Keratinocyte (primary cell): ENCODE data around the gene GRIN3B. TPM values are rescaled to one million over a fixed set of nuclear protein-coding genes. Genes with fewer than 3 reads are reported as not detected.

Source experiments
- DNase-seq: peaks from one replicate; pipeline ENCODE4 v3.0.0-alpha.2; 2011; ENCODE audit warnings: low read depth, missing footprints, low spot score
- FAIRE-seq: peaks from 2 replicates; lab custom pipeline; 2011; peaks lifted over from hg19 to GRCh38; lab: Jason Lieb, UNC
- H2AFZ ChIP-seq: 2 replicates; pipeline ENCODE4 v1.6.0; 2012; ENCODE audit warnings: low read length, control low read depth, inconsistent platforms; ENCODE audit not compliant: control insufficient read depth
- H3K27ac ChIP-seq: 2 replicates; pipeline ENCODE4 v1.5.1; 2011; ENCODE audit warnings: low read length; ENCODE audit not compliant: control insufficient read depth, insufficient read depth
- H3K27me3 ChIP-seq: 3 replicates; pipeline ENCODE4 v1.6.0; 2011; ENCODE audit warnings: low read length; ENCODE audit not compliant: control insufficient read depth, insufficient read depth; ENCODE audit errors: extremely low read depth
- H3K36me3 ChIP-seq, 2 experiments: 2 replicates in 1 of 2; 3 replicates in 1 of 2; pipeline ENCODE4 v1.5.1; 2011; ENCODE audit warnings: low read length in 2 of 2, mild to moderate bottlenecking in 1 of 2; ENCODE audit not compliant: control insufficient read depth in 2 of 2, insufficient read depth in 2 of 2; ENCODE audit errors: extremely low read depth in 1 of 2
- H3K4me1 ChIP-seq: 3 replicates; pipeline ENCODE4 v1.5.1; 2011; ENCODE audit warnings: low read length; ENCODE audit not compliant: control insufficient read depth, insufficient read depth; ENCODE audit errors: extremely low read depth
- H3K4me2 ChIP-seq: 3 replicates; pipeline ENCODE4 v1.6.0; 2011; ENCODE audit warnings: low read depth, low read length; ENCODE audit not compliant: control insufficient read depth, insufficient read depth; ENCODE audit errors: extremely low read depth
- H3K4me3 ChIP-seq, 3 experiments: fragments of 200-600 bp in 1 of 3; sonication (generic) in 1 of 3; 2 replicates in 2 of 3; 3 replicates in 1 of 3; pipeline ENCODE4 v1.5.1; 2011 to 2016; ENCODE audit warnings: low read length in 3 of 3, mild to moderate bottlenecking in 3 of 3, control low read depth in 2 of 3, inconsistent platforms in 1 of 3, low read depth in 1 of 3, mixed read lengths in 1 of 3, mixed run types in 1 of 3, moderate library complexity in 1 of 3; ENCODE audit not compliant: control insufficient read depth in 2 of 3, insufficient read depth in 2 of 3; ENCODE audit errors: extremely low read depth in 1 of 3
- H3K79me2 ChIP-seq: 2 replicates; pipeline ENCODE4 v1.6.0; 2012; ENCODE audit warnings: low read length; ENCODE audit not compliant: control insufficient read depth, insufficient read depth
- H3K9ac ChIP-seq: 3 replicates; pipeline ENCODE4 v1.6.0; 2011; ENCODE audit warnings: low read length; ENCODE audit not compliant: control insufficient read depth, insufficient read depth; ENCODE audit errors: extremely low read depth
- H3K9me1 ChIP-seq: 3 replicates; pipeline ENCODE4 v1.6.0; 2011; ENCODE audit warnings: low read length; ENCODE audit not compliant: control insufficient read depth, insufficient read depth; ENCODE audit errors: extremely low read depth
- H3K9me3 ChIP-seq: 2 replicates; pipeline ENCODE4 v1.5.1; 2012; ENCODE audit warnings: low read depth, low read length; ENCODE audit not compliant: control insufficient read depth
- H4K20me1 ChIP-seq: 3 replicates; pipeline ENCODE4 v1.6.0; 2011; ENCODE audit warnings: low read length; ENCODE audit not compliant: control insufficient read depth, insufficient read depth; ENCODE audit errors: extremely low read depth
- CTCF ChIP-seq, 3 experiments: IDR thresholded peaks in 1 of 3; conservative IDR thresholded peaks in 1 of 3; optimal IDR thresholded peaks in 1 of 3; 2 replicates in 2 of 3; 3 replicates in 1 of 3; pipeline versions ENCODE3 to v1.5.1; 2011; ENCODE audit warnings: low read length in 3 of 3, mild to moderate bottlenecking in 3 of 3, moderate library complexity in 2 of 3, control low read depth in 1 of 3, inconsistent platforms in 1 of 3; ENCODE audit not compliant: insufficient read depth in 2 of 3; ENCODE audit errors: extremely low read depth in 1 of 3
- EZH2 ChIP-seq: IDR thresholded peaks from one replicate; pipeline ENCODE4 v1.6.1; 2012; ENCODE audit warnings: inconsistent platforms, mild to moderate bottlenecking, low read length, moderate library complexity
- dilution Hi-C: fragments of 300-500 bp; cut with MboI; formaldehyde crosslinking; loops from one replicate; pipeline ENCODE4 v1.7.0; 2020; ENCODE audit warnings: low sequenced_read_pairs; ENCODE audit not compliant: extremely low pct_ligation_motif_present
- polyA plus RNA-seq, 5 experiments: library from polyadenylated mRNA; depleted of rRNA in 3 of 5; stranded (reverse) in 3 of 5; stranded (forward) in 1 of 5; unstranded in 1 of 5; fragments of >200 nt; gene quantifications; 1 replicate in 1 of 5; 2 replicates in 3 of 5; 3 replicates in 1 of 5; pipeline versions ENCODE4 v1.2.1 to v1.2.3, GENCODE V29; 2011 to 2012; ENCODE audit warnings: missing spikeins in 2 of 5, low read depth in 1 of 5, low replicate concordance in 1 of 5

GRIN3B gene
- polyA plus RNA-seq, 1 donor (not counting 4 experiments of a cell fraction or from before 2014, with no cell fraction given), result 0.20 TPM

- Histone ChIP-seq H2AFZ (no peak overlapping the region), H3K4me3 (no peak overlapping the region), H3K4me1 (peaks cover 5% of the 10 kb centered on the region), H3K27ac (no peak overlapping the region), H3K79me2 (no peaks in the 10 kb centered on the region), H3K4me2 (no peak overlapping the region), H3K27me3 (no peaks in the 10 kb centered on the region), H3K9me1 (no peaks in the 10 kb centered on the region), H3K36me3 (peaks cover 3 to 11% of the 10 kb centered on the region in 2 experiments), H3K9ac (no peak overlapping the region), H4K20me1 (no peaks in the 10 kb centered on the region), H3K9me3 (peaks cover 2% of the 10 kb centered on the region)
- TF ChIP-seq CTCF (optimal IDR thresholded peaks at IDR 0.05 in 1 of 3, IDR thresholded peaks at IDR 0.05 in 1 of 3, conservative IDR thresholded peaks at IDR 0.05 in 1 of 3; ENCODE audit: extremely low read depth in 1 of 3, insufficient read depth in 2 of 3, low read length in 3 of 3), result no peak
- TF ChIP-seq EZH2, result no peak
- DNase-seq (no peak), FAIRE-seq (no peak)
- dilution Hi-C loops, result no loop called here
These were observed 37.4 kb upstream of the GRIN3B start for GRCh38 chr19:962683-963400.

GRCh38 chr19:963486-963951, 36.7 kb upstream of the GRIN3B start:
- H3K36me3 ChIP-seq, result peaks cover 3 to 11% of the 10 kb centered on the region in 2 experiments
- H3K4me1 ChIP-seq, result peaks cover 5% of the 10 kb centered on the region
- FAIRE-seq (no peak), DNase-seq (no peak)
- dilution Hi-C loops, result no loop called here
- H3K4me3 ChIP-seq, result no peak overlapping the region
- H3K4me2 ChIP-seq, result no peak overlapping the region
- H3K9ac ChIP-seq, result no peak overlapping the region
- no peaks in the 10 kb centered on the region for H3K9me1 ChIP-seq
- TF ChIP-seq CTCF (optimal IDR thresholded peaks at IDR 0.05 in 1 of 3, IDR thresholded peaks at IDR 0.05 in 1 of 3, conservative IDR thresholded peaks at IDR 0.05 in 1 of 3; ENCODE audit: extremely low read depth in 1 of 3, insufficient read depth in 2 of 3, low read length in 3 of 3) (no peak), EZH2 (no peak)
- no peaks in the 10 kb centered on the region for H3K27me3 ChIP-seq
- no peaks in the 10 kb centered on the region for H3K79me2 ChIP-seq
- H3K9me3 ChIP-seq, result peaks cover 2% of the 10 kb centered on the region
- H3K27ac ChIP-seq, result no peak overlapping the region
- H4K20me1 ChIP-seq, result no peaks in the 10 kb centered on the region
- H2AFZ ChIP-seq, result no peak overlapping the region
